ENCODE measurements around the gene LRP1B. TPM values are rescaled to one million over a fixed set of nuclear protein-coding genes. Genes with fewer than 3 reads are reported as not detected.
"Not testable (repeated sequence)": the region's sequence is repeated elsewhere in the genome, so short reads cannot be mapped to it uniquely, and the experiment has no call there.

Gene LRP1B
- total and polyA plus RNA-seq, 7 experiments from 2014 or later = 0.10 TPM; not detected in 6

GRCh38 chr2:142094233-142094632 is 36.6 kb downstream of the LRP1B start:
- no peaks in the 10 kb centered on the region for H3K4me1 ChIP-seq (ENCODE audit: control insufficient read depth in 2 of 2, insufficient read depth in 2 of 2, low read length in 2 of 2)
- no peak overlapping the region for H3K4me3 ChIP-seq (ENCODE audit: low read length)
- H3K36me3 Mint-ChIP-seq = no peaks in the 10 kb centered on the region
- CTCF ChIA-PET = no interaction called here
- H3K9me3 Mint-ChIP-seq = peaks cover 0 to 4% (median 0%) of the 10 kb centered on the region in 11 donors
- H3K9me3 ChIP-seq (ENCODE audit: control insufficient read depth in 2 of 3, low read length in 3 of 3) = no peaks in the 10 kb centered on the region
- no peaks in the 10 kb centered on the region for H3K36me3 ChIP-seq (ENCODE audit: control insufficient read depth in 2 of 3, insufficient read depth in 3 of 3, low read length in 3 of 3)
- no peaks in the 10 kb centered on the region for H3K27me3 ChIP-seq (ENCODE audit: control insufficient read depth in 2 of 2, insufficient read depth in 2 of 2, low read length in 2 of 2)
- POLR2A ChIA-PET = no interaction called here
- no peaks in the 10 kb centered on the region for H3K4me1 Mint-ChIP-seq
- H3K27ac ChIP-seq (ENCODE audit: low read depth, low read length) = no peak overlapping the region
- H3K27me3 Mint-ChIP-seq = no peaks in the 10 kb centered on the region
- no peak for DNase-seq
- no peak for ATAC-seq
- H3K4me3 Mint-ChIP-seq = no peak overlapping the region
- intact Hi-C loops (cut with micrococcal nuclease) = no loop called here
- no peak overlapping the region for H3K27ac Mint-ChIP-seq

- Histone ChIP-seq H3K27ac (ENCODE audit: low read depth, low read length) (no peak overlapping the region), H3K4me1 (ENCODE audit: control insufficient read depth in 2 of 2, insufficient read depth in 2 of 2, low read length in 2 of 2) (no peaks in the 10 kb centered on the region), H3K4me3 (ENCODE audit: low read length) (no peak overlapping the region), H3K36me3 (ENCODE audit: control insufficient read depth in 2 of 3, insufficient read depth in 3 of 3, low read length in 3 of 3) (no peaks in the 10 kb centered on the region), H3K9me3 (ENCODE audit: control insufficient read depth in 2 of 3, low read length in 3 of 3) (no peaks in the 10 kb centered on the region), H3K27me3 (ENCODE audit: control insufficient read depth in 2 of 2, insufficient read depth in 2 of 2, low read length in 2 of 2) (no peaks in the 10 kb centered on the region)
- no peak overlapping the region for H3K27ac Mint-ChIP-seq
- DNase-seq = no peak
- no peak overlapping the region for H3K4me3 Mint-ChIP-seq
- CTCF ChIA-PET = no interaction called here
- H3K36me3 Mint-ChIP-seq = no peaks in the 10 kb centered on the region
- POLR2A ChIA-PET = no interaction called here
- ATAC-seq = no peak
- peaks cover 0 to 16% (median 4%) of the 10 kb centered on the region in 11 donors for H3K9me3 Mint-ChIP-seq
- no peaks in the 10 kb centered on the region for H3K27me3 Mint-ChIP-seq
- no peaks in the 10 kb centered on the region for H3K4me1 Mint-ChIP-seq
- intact Hi-C loops (cut with micrococcal nuclease) = no loop called here
Measured at GRCh38 chr2:142088058-142088568, 42.7 kb downstream of the LRP1B start.

- H3K9me3 ChIP-seq (ENCODE audit: control insufficient read depth in 2 of 3, low read length in 3 of 3); H3K36me3 Mint-ChIP-seq; H3K27me3 Mint-ChIP-seq; DNase-seq; H3K4me1 ChIP-seq (ENCODE audit: control insufficient read depth in 2 of 2, insufficient read depth in 2 of 2, low read length in 2 of 2); H3K27me3 ChIP-seq (ENCODE audit: control insufficient read depth in 2 of 2, insufficient read depth in 2 of 2, low read length in 2 of 2); intact Hi-C loops (cut with micrococcal nuclease); H3K4me3 ChIP-seq (ENCODE audit: low read length); H3K27ac Mint-ChIP-seq; H3K4me3 Mint-ChIP-seq; POLR2A ChIA-PET; H3K27ac ChIP-seq (ENCODE audit: low read depth, low read length); ATAC-seq; H3K4me1 Mint-ChIP-seq; H3K36me3 ChIP-seq (ENCODE audit: control insufficient read depth in 2 of 3, insufficient read depth in 3 of 3, low read length in 3 of 3); CTCF ChIA-PET: not testable (repeated sequence)
- H3K9me3 Mint-ChIP-seq = peaks cover 0 to 16% (median 4%) of the 10 kb centered on the region in 11 donors
Measured at GRCh38 chr2:142087585-142087984, 43.2 kb downstream of the LRP1B start.

GRCh38 chr2:142082368-142082767 is 48.4 kb downstream of the LRP1B start:
- no peak for DNase-seq
- no peaks in the 10 kb centered on the region for H3K9me3 ChIP-seq (ENCODE audit: control insufficient read depth in 2 of 3, low read length in 3 of 3)
- H3K27ac ChIP-seq (ENCODE audit: low read depth, low read length) = no peak overlapping the region
- ChIA-PET POLR2A (no interaction called here), CTCF (no interaction called here)
- no peaks in the 10 kb centered on the region for H3K27me3 Mint-ChIP-seq
- no peaks in the 10 kb centered on the region for H3K36me3 ChIP-seq (ENCODE audit: control insufficient read depth in 2 of 3, insufficient read depth in 3 of 3, low read length in 3 of 3)
- no peaks in the 10 kb centered on the region for H3K4me1 Mint-ChIP-seq
- H3K4me1 ChIP-seq (ENCODE audit: control insufficient read depth in 2 of 2, insufficient read depth in 2 of 2, low read length in 2 of 2) = no peaks in the 10 kb centered on the region
- intact Hi-C loops (cut with micrococcal nuclease) = no loop called here
- no peak overlapping the region for H3K27ac Mint-ChIP-seq
- H3K36me3 Mint-ChIP-seq = no peaks in the 10 kb centered on the region
- H3K4me3 ChIP-seq (ENCODE audit: low read length) = no peak overlapping the region
- no peak for ATAC-seq
- peaks cover 0 to 16% (median 5%) of the 10 kb centered on the region in 11 donors for H3K9me3 Mint-ChIP-seq
- H3K4me3 Mint-ChIP-seq = no peak overlapping the region
- H3K27me3 ChIP-seq (ENCODE audit: control insufficient read depth in 2 of 2, insufficient read depth in 2 of 2, low read length in 2 of 2) = no peaks in the 10 kb centered on the region

GRCh38 chr2:142076317-142076716 is 54.5 kb downstream of the LRP1B start:
- Mint-ChIP-seq H3K27me3 (no peaks in the 10 kb centered on the region), H3K27ac (no peak overlapping the region)
- ATAC-seq = no peak

GRCh38 chr2:142075826-142076225 is 55.0 kb downstream of the LRP1B start:
- no peak overlapping the region for H3K4me3 ChIP-seq (ENCODE audit: low read length)
- ChIA-PET POLR2A (no interaction called here), CTCF (no interaction called here)
- no peaks in the 10 kb centered on the region for H3K4me1 Mint-ChIP-seq
- H3K27me3 ChIP-seq (ENCODE audit: control insufficient read depth in 2 of 2, insufficient read depth in 2 of 2, low read length in 2 of 2) = no peaks in the 10 kb centered on the region
- no peak overlapping the region for H3K27ac ChIP-seq (ENCODE audit: low read depth, low read length)
- peaks cover 0 to 20% (median 5%) of the 10 kb centered on the region in 11 donors for H3K9me3 Mint-ChIP-seq
- no peaks in the 10 kb centered on the region for H3K36me3 ChIP-seq (ENCODE audit: control insufficient read depth in 2 of 3, insufficient read depth in 3 of 3, low read length in 3 of 3)
- no peak overlapping the region for H3K4me3 Mint-ChIP-seq
- H3K4me1 ChIP-seq (ENCODE audit: control insufficient read depth in 2 of 2, insufficient read depth in 2 of 2, low read length in 2 of 2) = no peaks in the 10 kb centered on the region
- no peak overlapping the region for H3K27ac Mint-ChIP-seq
- DNase-seq (no peak), ATAC-seq (no peak)
- intact Hi-C loops (cut with micrococcal nuclease) = no loop called here
- no peaks in the 10 kb centered on the region for H3K27me3 Mint-ChIP-seq
- no peaks in the 10 kb centered on the region for H3K36me3 Mint-ChIP-seq
- no peaks in the 10 kb centered on the region for H3K9me3 ChIP-seq (ENCODE audit: control insufficient read depth in 2 of 3, low read length in 3 of 3)

More at GRCh38 chr2:142076317-142076716, 54.5 kb downstream of the LRP1B start:
- Histone ChIP-seq H3K9me3 (ENCODE audit: control insufficient read depth in 2 of 3, low read length in 3 of 3) (no peaks in the 10 kb centered on the region), H3K36me3 (ENCODE audit: control insufficient read depth in 2 of 3, insufficient read depth in 3 of 3, low read length in 3 of 3) (no peaks in the 10 kb centered on the region), H3K4me1 (ENCODE audit: control insufficient read depth in 2 of 2, insufficient read depth in 2 of 2, low read length in 2 of 2) (no peaks in the 10 kb centered on the region), H3K27ac (ENCODE audit: low read depth, low read length) (no peak overlapping the region), H3K4me3 (ENCODE audit: low read length) (no peak overlapping the region), H3K27me3 (ENCODE audit: control insufficient read depth in 2 of 2, insufficient read depth in 2 of 2, low read length in 2 of 2) (no peaks in the 10 kb centered on the region)
- intact Hi-C loops (cut with micrococcal nuclease) = no loop called here
- Mint-ChIP-seq H3K36me3 (no peaks in the 10 kb centered on the region), H3K4me1 (no peaks in the 10 kb centered on the region), H3K9me3 (peaks cover 0 to 20% (median 5%) of the 10 kb centered on the region in 11 donors), H3K4me3 (no peak overlapping the region)
- POLR2A ChIA-PET = no interaction called here
- no peak for DNase-seq
- CTCF ChIA-PET = no interaction called here

- no peak for DNase-seq
- no peaks in the 10 kb centered on the region for H3K27me3 Mint-ChIP-seq
- no peaks in the 10 kb centered on the region for H3K4me1 Mint-ChIP-seq
Measured at GRCh38 chr2:142069251-142069888, 61.4 kb downstream of the LRP1B start.

More at GRCh38 chr2:142069251-142069888, 61.4 kb downstream of the LRP1B start:
- no peaks in the 10 kb centered on the region for H3K4me1 ChIP-seq (ENCODE audit: control insufficient read depth in 2 of 2, insufficient read depth in 2 of 2, low read length in 2 of 2)
- peaks cover 0 to 23% (median 4%) of the 10 kb centered on the region in 11 donors for H3K9me3 Mint-ChIP-seq
- intact Hi-C loops (cut with micrococcal nuclease) = no loop called here
- no peak overlapping the region for H3K4me3 Mint-ChIP-seq
- ChIA-PET CTCF (no interaction called here), POLR2A (no interaction called here)
- no peak overlapping the region for H3K27ac ChIP-seq (ENCODE audit: low read depth, low read length)
- no peaks in the 10 kb centered on the region for H3K9me3 ChIP-seq (ENCODE audit: control insufficient read depth in 2 of 3, low read length in 3 of 3)
- ATAC-seq = no peak
- H3K4me3 ChIP-seq (ENCODE audit: low read length) = no peak overlapping the region
- no peaks in the 10 kb centered on the region for H3K36me3 ChIP-seq (ENCODE audit: control insufficient read depth in 2 of 3, insufficient read depth in 3 of 3, low read length in 3 of 3)
- H3K36me3 Mint-ChIP-seq = no peaks in the 10 kb centered on the region
- H3K27ac Mint-ChIP-seq = no peak overlapping the region
- H3K27me3 ChIP-seq (ENCODE audit: control insufficient read depth in 2 of 2, insufficient read depth in 2 of 2, low read length in 2 of 2) = no peaks in the 10 kb centered on the region

Measured in naive thymus-derived CD4-positive, alpha-beta T cell (primary cell).